Ovary (tissue), 3 donors: ENCODE measurements around the gene SPCS1.

Experiments used
- EP300 ChIP-seq: sonication (generic); formaldehyde crosslinking; IDR thresholded peaks from one replicate; pipeline ENCODE4 v1.6.1; 2017; ENCODE audit warnings: antibody characterized with exemption
- TF ChIP-seq, protein P1 (sequence below), 3 donors: fragments of 450-650 bp in 2 of 3; fragments of 200-600 bp in 1 of 3; IDR thresholded peaks; one replicate each; pipeline versions ENCODE4 v1.5.1 to v1.8.0; 2016 to 2022; ENCODE audit warnings: antibody characterized with exemption in 3 of 3, mild to moderate bottlenecking in 1 of 3
- donor health status: DM: no; HTN: no; CAD: no.

GRCh38 chr3:52719618-52720017 lies 13.7 kb downstream of the SPCS1 start:
- TF ChIP-seq, protein P1, sequence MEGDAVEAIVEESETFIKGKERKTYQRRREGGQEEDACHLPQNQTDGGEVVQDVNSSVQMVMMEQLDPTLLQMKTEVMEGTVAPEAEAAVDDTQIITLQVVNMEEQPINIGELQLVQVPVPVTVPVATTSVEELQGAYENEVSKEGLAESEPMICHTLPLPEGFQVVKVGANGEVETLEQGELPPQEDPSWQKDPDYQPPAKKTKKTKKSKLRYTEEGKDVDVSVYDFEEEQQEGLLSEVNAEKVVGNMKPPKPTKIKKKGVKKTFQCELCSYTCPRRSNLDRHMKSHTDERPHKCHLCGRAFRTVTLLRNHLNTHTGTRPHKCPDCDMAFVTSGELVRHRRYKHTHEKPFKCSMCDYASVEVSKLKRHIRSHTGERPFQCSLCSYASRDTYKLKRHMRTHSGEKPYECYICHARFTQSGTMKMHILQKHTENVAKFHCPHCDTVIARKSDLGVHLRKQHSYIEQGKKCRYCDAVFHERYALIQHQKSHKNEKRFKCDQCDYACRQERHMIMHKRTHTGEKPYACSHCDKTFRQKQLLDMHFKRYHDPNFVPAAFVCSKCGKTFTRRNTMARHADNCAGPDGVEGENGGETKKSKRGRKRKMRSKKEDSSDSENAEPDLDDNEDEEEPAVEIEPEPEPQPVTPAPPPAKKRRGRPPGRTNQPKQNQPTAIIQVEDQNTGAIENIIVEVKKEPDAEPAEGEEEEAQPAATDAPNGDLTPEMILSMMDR (IDR thresholded peaks at IDR 0.05): no peak
- TF ChIP-seq EP300: no peak
